GM23248 (cell line): ENCODE data around the gene CACNA1D. TPM values are rescaled to one million over a fixed set of nuclear protein-coding genes. Genes with fewer than 3 reads are reported as not detected.

Source experiments
- DNase-seq: peaks from one replicate; pipeline ENCODE4 v3.0.0-alpha.2; 2015
- H2AFZ ChIP-seq: fragments of 200-600 bp; sonication (generic); 2 replicates; pipeline ENCODE4 v1.6.1; 2016; ENCODE audit warnings: antibody characterized with exemption
- H3F3A ChIP-seq: fragments of 200-600 bp; sonication (generic); 2 replicates; pipeline ENCODE4 v1.6.1; 2016; ENCODE audit warnings: mild to moderate bottlenecking, antibody characterized with exemption, mixed run types; ENCODE audit not compliant: insufficient read depth
- H3K27ac ChIP-seq: fragments of 200-600 bp; sonication (generic); 2 replicates; pipeline ENCODE4 v1.5.1; 2016; ENCODE audit warnings: mild to moderate bottlenecking
- H3K27me3 ChIP-seq: fragments of 200-600 bp; sonication (generic); replicated peaks from 2 replicates; pipeline ENCODE4 v1.6.1; 2016; ENCODE audit warnings: mild to moderate bottlenecking; ENCODE audit not compliant: insufficient read depth
- H3K36me3 ChIP-seq: fragments of 200-600 bp; sonication (generic); 2 replicates; pipeline ENCODE4 v1.6.1; 2016; ENCODE audit warnings: low read depth, mild to moderate bottlenecking
- H3K4me1 ChIP-seq: fragments of 200-600 bp; sonication (generic); 2 replicates; pipeline ENCODE4 v1.6.1; 2016; ENCODE audit warnings: mild to moderate bottlenecking; ENCODE audit not compliant: insufficient read depth
- H3K4me2 ChIP-seq: fragments of 200-600 bp; sonication (generic); one replicate; pipeline ENCODE4 v1.6.1; 2016; ENCODE audit warnings: mild to moderate bottlenecking; ENCODE audit not compliant: unreplicated experiment
- H3K4me3 ChIP-seq: fragments of 200-600 bp; sonication (generic); 2 replicates; pipeline ENCODE4 v1.5.1; 2016; ENCODE audit warnings: mild to moderate bottlenecking
- H3K79me2 ChIP-seq: fragments of 200-600 bp; sonication (generic); 2 replicates; pipeline ENCODE4 v1.6.1; 2016; ENCODE audit warnings: mild to moderate bottlenecking; ENCODE audit not compliant: insufficient read depth
- H3K9ac ChIP-seq: fragments of 200-600 bp; sonication (generic); 2 replicates; pipeline ENCODE4 v1.6.1; 2016; ENCODE audit warnings: mild to moderate bottlenecking
- H3K9me2 ChIP-seq: fragments of 200-600 bp; sonication (generic); 2 replicates; pipeline ENCODE4 v1.6.1; 2016; ENCODE audit warnings: mixed run types, mild to moderate bottlenecking, moderate library complexity; ENCODE audit not compliant: insufficient read depth
- H3K9me3 ChIP-seq: fragments of 200-600 bp; sonication (generic); one replicate; pipeline ENCODE4 v1.6.1; 2017; ENCODE audit warnings: low read depth
- H4K20me1 ChIP-seq: fragments of 200-600 bp; sonication (generic); 2 replicates; pipeline ENCODE4 v1.6.0; 2016; ENCODE audit not compliant: insufficient read depth
- EZH2 ChIP-seq: fragments of 200-600 bp; sonication (generic); IDR thresholded peaks from 2 replicates; pipeline ENCODE4 v1.6.1; 2018; ENCODE audit warnings: antibody characterized with exemption, mild to moderate bottlenecking; ENCODE audit not compliant: insufficient read depth, poor library complexity, severe bottlenecking
- EZH2phosphoT487 ChIP-seq: fragments of 200-600 bp; sonication (generic); IDR thresholded peaks from 2 replicates; pipeline ENCODE4 v1.6.1; 2018; ENCODE audit warnings: antibody characterized with exemption, moderate library complexity, mild to moderate bottlenecking, low read depth; ENCODE audit not compliant: insufficient read depth
- WGBS, 2 experiments: methylation state at CpG; one replicate each; pipeline ENCODE4 v1.1.6; 2015 to 2017; ENCODE audit warnings: low lambda C conversion rate in 2 of 2, low coverage in 1 of 2; ENCODE audit errors: missing lambda C conversion rate in 2 of 2; 5-methylcytosine and 5-hydroxymethylcytosine counted together
- in situ Hi-C: fragments of 300-500 bp; cut with MboI; formaldehyde crosslinking; loops from 2 replicates; pipeline ENCODE4 v1.15.0; 2020
- polyA plus RNA-seq: library from polyadenylated mRNA; unstranded; fragments of >200 nt; fragmentation: Nextera tagmentation; extraction: Ambion mirVana; gene quantifications from 2 replicates; pipeline ENCODE4 v1.2.1, GENCODE V29; 2016
- total RNA-seq: library from RNA; depleted of rRNA; stranded (reverse); fragments of >200 nt; shearing (Covaris generic); gene quantifications from 2 replicates; pipeline ENCODE4 v1.2.3, GENCODE V29; 2014

The CACNA1D gene
- total and polyA plus RNA-seq, 2 experiments from 2014 or later, result not detected

- H3F3A ChIP-seq, result no peaks in the 10 kb centered on the region
- in situ Hi-C loops, result no loop called here
- no peaks in the 10 kb centered on the region for H3K4me1 ChIP-seq
- H3K9me2 ChIP-seq, result no peaks in the 10 kb centered on the region
- H3K4me2 ChIP-seq, result no peak overlapping the region
- no peak for DNase-seq
- H3K4me3 ChIP-seq, result no peak overlapping the region
- H3K27me3 ChIP-seq, result 0 out of 2 replicates have a peak, but pooled peaks cover 3% of the 10 kb centered on the region
- no peak overlapping the region for H2AFZ ChIP-seq
- TF ChIP-seq EZH2, result no peak
- TF ChIP-seq EZH2phosphoT487, result no peak
- no peak overlapping the region for H3K27ac ChIP-seq
- H3K79me2 ChIP-seq, result no peaks in the 10 kb centered on the region
- WGBS, 2 experiments, result 42 to 47% methylated on average over 9 of the region's 9 CpGs
- H3K9me3 ChIP-seq, result no peaks in the 10 kb centered on the region
- H3K36me3 ChIP-seq, result no peaks in the 10 kb centered on the region
- H4K20me1 ChIP-seq, result no peaks in the 10 kb centered on the region
- H3K9ac ChIP-seq, result no peak overlapping the region
Observed at GRCh38 chr3:53754325-53754724, 259.9 kb downstream of the CACNA1D start.

GRCh38 chr3:53758846-53759245 lies 264.4 kb downstream of the CACNA1D start:
- TF ChIP-seq EZH2 (no peak), EZH2phosphoT487 (no peak)
- H3K27me3 ChIP-seq, result no peaks in the 10 kb centered on the region; the same call in 1 of the 2 replicates

GRCh38 chr3:53763353-53763752 lies 268.9 kb downstream of the CACNA1D start:
- H3K27ac ChIP-seq, result no peak overlapping the region
- TF ChIP-seq EZH2 (no peak), EZH2phosphoT487 (no peak)
- no peaks in the 10 kb centered on the region for H3F3A ChIP-seq
- no peaks in the 10 kb centered on the region; the same call in 1 of the 2 replicates for H3K27me3 ChIP-seq
- no peaks in the 10 kb centered on the region for H3K4me1 ChIP-seq
- H3K4me3 ChIP-seq, result no peak overlapping the region
- no peaks in the 10 kb centered on the region for H3K9me3 ChIP-seq
- WGBS, 2 experiments, result 80% methylated on average over 7 of the region's 7 CpGs
- H3K36me3 ChIP-seq, result no peaks in the 10 kb centered on the region
- no peak for DNase-seq
- in situ Hi-C loops, result no loop called here
- H3K4me2 ChIP-seq, result no peak overlapping the region
- H3K79me2 ChIP-seq, result no peaks in the 10 kb centered on the region
- H2AFZ ChIP-seq, result no peak overlapping the region
- H3K9ac ChIP-seq, result no peak overlapping the region
- H3K9me2 ChIP-seq, result no peaks in the 10 kb centered on the region
- H4K20me1 ChIP-seq, result no peaks in the 10 kb centered on the region

More at GRCh38 chr3:53758846-53759245, 264.4 kb downstream of the CACNA1D start:
- DNase-seq, result no peak
- H2AFZ ChIP-seq, result no peak overlapping the region
- no peak overlapping the region for H3K4me2 ChIP-seq
- no peaks in the 10 kb centered on the region for H3K4me1 ChIP-seq
- H3K36me3 ChIP-seq, result no peaks in the 10 kb centered on the region
- 39 to 40% methylated on average over 3 of the region's 3 CpGs for WGBS, 2 experiments
- no peaks in the 10 kb centered on the region for H3K9me2 ChIP-seq
- H3K9me3 ChIP-seq, result no peaks in the 10 kb centered on the region
- no peaks in the 10 kb centered on the region for H4K20me1 ChIP-seq
- H3K79me2 ChIP-seq, result no peaks in the 10 kb centered on the region
- in situ Hi-C loops, result no loop called here
- H3K4me3 ChIP-seq, result no peak overlapping the region
- H3K9ac ChIP-seq, result no peak overlapping the region
- no peak overlapping the region for H3K27ac ChIP-seq
- H3F3A ChIP-seq, result no peaks in the 10 kb centered on the region

- WGBS, 2 experiments, result 63 to 71% methylated on average over 14 of the region's 14 CpGs
- Histone ChIP-seq H3K27ac (no peak overlapping the region), H3K4me2 (no peak overlapping the region), H3K36me3 (no peaks in the 10 kb centered on the region), H3K4me1 (no peaks in the 10 kb centered on the region), H3K9ac (no peak overlapping the region), H3K79me2 (no peaks in the 10 kb centered on the region), H3F3A (no peaks in the 10 kb centered on the region), H3K27me3 (no peaks in the 10 kb centered on the region; the same call in 1 of the 2 replicates), H3K4me3 (no peak overlapping the region), H3K9me3 (no peaks in the 10 kb centered on the region), H4K20me1 (no peaks in the 10 kb centered on the region), H3K9me2 (no peaks in the 10 kb centered on the region), H2AFZ (no peak overlapping the region)
- TF ChIP-seq EZH2 (no peak), EZH2phosphoT487 (no peak)
- DNase-seq, result no peak
- in situ Hi-C loops, result no loop called here
Observed at GRCh38 chr3:53764026-53764775, 269.8 kb downstream of the CACNA1D start.
